Keratinocyte (primary cell): Measurements from ENCODE around the gene DCTPP1. TPM values are rescaled to one million over a fixed set of nuclear protein-coding genes. Genes with fewer than 3 reads are reported as not detected.
"Not testable (repeated sequence)": the region's sequence is repeated elsewhere in the genome, so short reads cannot be mapped to it uniquely, and the experiment has no call there.

Experiments
- DNase-seq: peaks from one replicate; pipeline ENCODE4 v3.0.0-alpha.2; 2011; ENCODE audit warnings: low read depth, missing footprints, low spot score
- FAIRE-seq: peaks from 2 replicates; lab custom pipeline; 2011; peaks lifted over from hg19 to GRCh38; lab: Jason Lieb, UNC
- H2AFZ ChIP-seq: 2 replicates; pipeline ENCODE4 v1.6.0; 2012; ENCODE audit warnings: low read length, control low read depth, inconsistent platforms; ENCODE audit not compliant: control insufficient read depth
- H3K27ac ChIP-seq: 2 replicates; pipeline ENCODE4 v1.5.1; 2011; ENCODE audit warnings: low read length; ENCODE audit not compliant: control insufficient read depth, insufficient read depth
- H3K27me3 ChIP-seq: 3 replicates; pipeline ENCODE4 v1.6.0; 2011; ENCODE audit warnings: low read length; ENCODE audit not compliant: control insufficient read depth, insufficient read depth; ENCODE audit errors: extremely low read depth
- H3K36me3 ChIP-seq, 2 experiments: 2 replicates in 1 of 2; 3 replicates in 1 of 2; pipeline ENCODE4 v1.5.1; 2011; ENCODE audit warnings: low read length in 2 of 2, mild to moderate bottlenecking in 1 of 2; ENCODE audit not compliant: control insufficient read depth in 2 of 2, insufficient read depth in 2 of 2; ENCODE audit errors: extremely low read depth in 1 of 2
- H3K4me1 ChIP-seq: 3 replicates; pipeline ENCODE4 v1.5.1; 2011; ENCODE audit warnings: low read length; ENCODE audit not compliant: control insufficient read depth, insufficient read depth; ENCODE audit errors: extremely low read depth
- H3K4me2 ChIP-seq: 3 replicates; pipeline ENCODE4 v1.6.0; 2011; ENCODE audit warnings: low read depth, low read length; ENCODE audit not compliant: control insufficient read depth, insufficient read depth; ENCODE audit errors: extremely low read depth
- H3K4me3 ChIP-seq, 3 experiments: fragments of 200-600 bp in 1 of 3; sonication (generic) in 1 of 3; 2 replicates in 2 of 3; 3 replicates in 1 of 3; pipeline ENCODE4 v1.5.1; 2011 to 2016; ENCODE audit warnings: low read length in 3 of 3, mild to moderate bottlenecking in 3 of 3, control low read depth in 2 of 3, inconsistent platforms in 1 of 3, low read depth in 1 of 3, mixed read lengths in 1 of 3, mixed run types in 1 of 3, moderate library complexity in 1 of 3; ENCODE audit not compliant: control insufficient read depth in 2 of 3, insufficient read depth in 2 of 3; ENCODE audit errors: extremely low read depth in 1 of 3
- H3K79me2 ChIP-seq: 2 replicates; pipeline ENCODE4 v1.6.0; 2012; ENCODE audit warnings: low read length; ENCODE audit not compliant: control insufficient read depth, insufficient read depth
- H3K9ac ChIP-seq: 3 replicates; pipeline ENCODE4 v1.6.0; 2011; ENCODE audit warnings: low read length; ENCODE audit not compliant: control insufficient read depth, insufficient read depth; ENCODE audit errors: extremely low read depth
- H3K9me1 ChIP-seq: 3 replicates; pipeline ENCODE4 v1.6.0; 2011; ENCODE audit warnings: low read length; ENCODE audit not compliant: control insufficient read depth, insufficient read depth; ENCODE audit errors: extremely low read depth
- H3K9me3 ChIP-seq: 2 replicates; pipeline ENCODE4 v1.5.1; 2012; ENCODE audit warnings: low read depth, low read length; ENCODE audit not compliant: control insufficient read depth
- H4K20me1 ChIP-seq: 3 replicates; pipeline ENCODE4 v1.6.0; 2011; ENCODE audit warnings: low read length; ENCODE audit not compliant: control insufficient read depth, insufficient read depth; ENCODE audit errors: extremely low read depth
- EZH2 ChIP-seq: IDR thresholded peaks from one replicate; pipeline ENCODE4 v1.6.1; 2012; ENCODE audit warnings: inconsistent platforms, mild to moderate bottlenecking, low read length, moderate library complexity
- dilution Hi-C: fragments of 300-500 bp; cut with MboI; formaldehyde crosslinking; loops from one replicate; pipeline ENCODE4 v1.7.0; 2020; ENCODE audit warnings: low sequenced_read_pairs; ENCODE audit not compliant: extremely low pct_ligation_motif_present
- polyA minus RNA-seq, 3 experiments: library from RNA; depleted of rRNA, polyadenylated mRNA; stranded (reverse); fragments of >200 nt; gene quantifications; 1 replicate in 1 of 3; 2 replicates in 1 of 3; 3 replicates in 1 of 3; pipeline ENCODE4 v1.2.3, GENCODE V29; 2011
- polyA plus RNA-seq, 5 experiments: library from polyadenylated mRNA; depleted of rRNA in 3 of 5; stranded (reverse) in 3 of 5; stranded (forward) in 1 of 5; unstranded in 1 of 5; fragments of >200 nt; gene quantifications; 1 replicate in 1 of 5; 2 replicates in 3 of 5; 3 replicates in 1 of 5; pipeline versions ENCODE4 v1.2.1 to v1.2.3, GENCODE V29; 2011 to 2012; ENCODE audit warnings: missing spikeins in 2 of 5, low read depth in 1 of 5, low replicate concordance in 1 of 5
- TF ChIP-seq, protein P1 (sequence below), 3 experiments: IDR thresholded peaks in 1 of 3; conservative IDR thresholded peaks in 1 of 3; optimal IDR thresholded peaks in 1 of 3; 2 replicates in 2 of 3; 3 replicates in 1 of 3; pipeline versions ENCODE3 to v1.5.1; 2011; ENCODE audit warnings: low read length in 3 of 3, mild to moderate bottlenecking in 3 of 3, moderate library complexity in 2 of 3, control low read depth in 1 of 3, inconsistent platforms in 1 of 3; ENCODE audit not compliant: insufficient read depth in 2 of 3; ENCODE audit errors: extremely low read depth in 1 of 3

Gene DCTPP1
- polyA plus RNA-seq (68.5 to 95.8 TPM (median 88.5 TPM) in 3 replicates), polyA minus RNA-seq (28.6 to 38.1 TPM (median 28.8 TPM) in 3 replicates)
- polyA plus RNA-seq (2011; ENCODE audit: low read depth) = 6.5 TPM
- 88.0 and 93.5 TPM in 2 replicates for polyA plus RNA-seq (2011; cell fraction: cytosol; rRNA removed)
- polyA plus RNA-seq (2011; cell fraction: nucleus; rRNA removed) = 33.2 and 34.7 TPM in 2 replicates
- 35.7 and 81.8 TPM in 2 replicates for polyA plus RNA-seq (2012; ENCODE audit: low replicate concordance)
- 48.5 TPM for polyA minus RNA-seq (2011; cell fraction: cytosol; rRNA and poly(A)+ RNA removed)
- 6.4 and 8.3 TPM in 2 replicates for polyA minus RNA-seq (2011; cell fraction: nucleus; rRNA and poly(A)+ RNA removed)

DNA sequence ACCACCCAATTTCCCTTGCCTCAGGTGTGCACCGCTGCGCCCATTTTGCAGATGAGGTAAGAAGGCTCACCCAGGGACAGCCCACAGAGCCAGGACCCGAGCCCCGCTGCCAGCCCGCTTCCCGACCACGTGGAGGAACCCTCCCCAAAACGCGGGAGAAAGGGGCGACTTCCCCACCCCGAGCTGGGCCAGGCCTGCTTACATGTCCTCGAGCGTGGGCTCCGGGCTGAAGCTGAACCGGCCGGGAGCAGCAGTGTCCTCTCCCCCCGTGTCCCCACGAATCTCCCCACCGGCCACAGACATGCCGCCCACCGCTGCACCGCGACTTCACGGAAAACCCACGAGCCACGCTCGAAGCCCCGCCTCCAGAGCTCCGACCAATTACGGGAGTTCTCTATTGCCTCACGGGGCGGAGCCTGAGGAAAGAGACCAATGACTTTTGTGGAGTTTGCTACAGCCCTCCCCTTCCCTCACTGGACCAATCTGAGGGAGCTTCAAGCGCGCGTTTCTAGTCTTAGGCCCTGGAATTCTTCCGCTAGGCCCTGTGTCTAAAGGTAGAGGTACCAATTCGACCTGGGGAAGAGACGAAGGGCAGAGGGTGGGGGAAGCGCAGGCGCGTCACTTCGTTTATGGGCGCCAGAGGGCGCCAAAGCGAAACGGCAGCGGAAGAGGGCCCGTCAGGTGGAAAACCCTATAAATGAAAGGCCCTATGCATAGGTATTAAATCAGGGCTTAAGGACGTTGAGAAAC, at the start of gene DCTPP1:
TSS of gene DCTPP1 (minus strand) at position 353 of the 750 bp plus-strand sequence. CDS start at position 303, 50 bp downstream.
- Histone ChIP-seq H2AFZ (peak within 1 kb of the TSS; percentile 94), H3K27me3 (no peaks in the 10 kb centered on the region), H3K27ac (peak within 1 kb of the TSS; percentile 81), H3K9me1 (no peaks in the 10 kb centered on the region), H3K9me3 (no peaks in the 10 kb centered on the region), H3K9ac (peak within 1 kb of the TSS; percentile 86), H4K20me1 (no peaks in the 10 kb centered on the region), H3K4me3 (peak within 1 kb of the TSS; percentile 67 to 98 (median 92)), H3K4me2 (peak within 1 kb of the TSS; percentile 81), H3K36me3 (peaks cover 1 to 10% of the 10 kb centered on the region in 2 experiments), H3K4me1 (peaks cover 14% of the 10 kb centered on the region), H3K79me2 (peaks cover 27% of the 10 kb centered on the region)
- peak; percentile 97 for DNase-seq
- peak; percentile 43 for FAIRE-seq
- dilution Hi-C loops = no loop called here
- TF ChIP-seq, protein P1, sequence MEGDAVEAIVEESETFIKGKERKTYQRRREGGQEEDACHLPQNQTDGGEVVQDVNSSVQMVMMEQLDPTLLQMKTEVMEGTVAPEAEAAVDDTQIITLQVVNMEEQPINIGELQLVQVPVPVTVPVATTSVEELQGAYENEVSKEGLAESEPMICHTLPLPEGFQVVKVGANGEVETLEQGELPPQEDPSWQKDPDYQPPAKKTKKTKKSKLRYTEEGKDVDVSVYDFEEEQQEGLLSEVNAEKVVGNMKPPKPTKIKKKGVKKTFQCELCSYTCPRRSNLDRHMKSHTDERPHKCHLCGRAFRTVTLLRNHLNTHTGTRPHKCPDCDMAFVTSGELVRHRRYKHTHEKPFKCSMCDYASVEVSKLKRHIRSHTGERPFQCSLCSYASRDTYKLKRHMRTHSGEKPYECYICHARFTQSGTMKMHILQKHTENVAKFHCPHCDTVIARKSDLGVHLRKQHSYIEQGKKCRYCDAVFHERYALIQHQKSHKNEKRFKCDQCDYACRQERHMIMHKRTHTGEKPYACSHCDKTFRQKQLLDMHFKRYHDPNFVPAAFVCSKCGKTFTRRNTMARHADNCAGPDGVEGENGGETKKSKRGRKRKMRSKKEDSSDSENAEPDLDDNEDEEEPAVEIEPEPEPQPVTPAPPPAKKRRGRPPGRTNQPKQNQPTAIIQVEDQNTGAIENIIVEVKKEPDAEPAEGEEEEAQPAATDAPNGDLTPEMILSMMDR (optimal IDR thresholded peaks at IDR 0.05 in 1 of 3, IDR thresholded peaks at IDR 0.05 in 1 of 3, conservative IDR thresholded peaks at IDR 0.05 in 1 of 3; ENCODE audit: extremely low read depth in 1 of 3, insufficient read depth in 2 of 3, low read length in 3 of 3) = peak; percentile 80 to 91 (median 89)
- TF ChIP-seq EZH2 = no peak

DNA sequence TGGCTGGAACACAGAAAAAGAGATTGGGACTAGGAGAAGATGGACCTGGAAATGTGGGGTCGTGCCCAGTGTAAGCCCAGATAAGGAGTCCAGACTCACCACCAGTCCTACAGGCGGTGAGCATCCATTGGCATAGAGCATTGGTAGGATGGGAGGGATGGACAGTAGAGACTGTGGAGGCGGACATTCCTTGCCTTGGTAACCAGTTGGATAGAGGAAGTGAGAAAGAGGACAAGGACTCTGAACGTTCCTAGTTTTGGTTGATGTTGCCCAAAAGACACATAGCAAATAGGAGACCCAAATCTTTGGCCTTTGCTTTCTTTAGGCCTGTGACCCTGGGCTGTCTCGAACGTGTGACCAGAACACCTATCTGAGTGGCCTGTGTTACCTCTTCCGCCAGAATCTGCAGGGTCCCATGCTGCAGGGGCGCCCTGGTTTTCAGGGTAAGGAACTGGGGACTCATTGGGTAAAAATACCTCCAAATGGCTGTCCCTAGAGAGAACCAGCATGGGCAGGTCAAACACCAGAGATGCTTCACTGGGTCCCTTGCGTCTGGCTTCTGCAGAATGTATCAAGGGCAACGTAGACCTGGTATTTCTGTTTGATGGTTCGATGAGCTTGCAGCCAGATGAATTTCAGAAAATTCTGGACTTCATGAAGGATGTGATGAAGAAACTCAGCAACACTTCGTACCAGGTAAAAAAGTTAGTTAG, 49.1 kb upstream of the DCTPP1 start:
- Histone ChIP-seq H3K79me2 (no peaks in the 10 kb centered on the region), H3K4me2 (no peak overlapping the region), H3K9me1 (no peaks in the 10 kb centered on the region), H3K9me3 (no peaks in the 10 kb centered on the region), H3K4me3 (no peak overlapping the region), H4K20me1 (no peaks in the 10 kb centered on the region), H2AFZ (no peak overlapping the region), H3K9ac (no peak overlapping the region), H3K36me3 (no peaks in the 10 kb centered on the region), H3K27ac (no peak overlapping the region), H3K27me3 (peaks cover 7% of the 10 kb centered on the region), H3K4me1 (no peaks in the 10 kb centered on the region)
- FAIRE-seq (no peak), DNase-seq (no peak)
- dilution Hi-C loops = no loop called here
- TF ChIP-seq, protein P1 (optimal IDR thresholded peaks at IDR 0.05 in 1 of 3, IDR thresholded peaks at IDR 0.05 in 1 of 3, conservative IDR thresholded peaks at IDR 0.05 in 1 of 3; ENCODE audit: extremely low read depth in 1 of 3, insufficient read depth in 2 of 3, low read length in 3 of 3) = no peak
- no peak for TF ChIP-seq EZH2

DNA sequence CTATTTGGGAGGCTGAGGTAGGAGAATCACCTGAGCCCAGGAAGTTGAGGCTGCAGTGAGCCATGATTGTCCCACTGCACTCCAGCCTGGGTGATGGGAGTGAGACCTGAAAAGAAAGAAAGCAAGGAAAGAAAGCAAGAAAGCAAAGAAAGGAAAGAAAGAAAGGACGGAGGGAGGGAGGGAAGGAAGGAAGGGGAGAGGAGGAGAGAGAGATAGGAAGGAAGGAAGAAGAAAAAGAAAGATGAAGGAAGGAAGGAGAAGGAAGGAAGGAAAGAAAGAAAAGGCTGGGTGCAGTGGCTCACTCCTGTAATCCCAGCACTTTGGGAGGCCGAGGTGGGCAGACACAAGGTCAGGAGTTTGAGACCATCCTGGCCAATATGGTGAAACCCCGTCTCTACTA, 47.9 kb upstream of the DCTPP1 start:
- FAIRE-seq, DNase-seq, H3K36me3 ChIP-seq, H3K9ac ChIP-seq, H3K4me1 ChIP-seq, H3K9me1 ChIP-seq, H3K27ac ChIP-seq, H4K20me1 ChIP-seq, H3K9me3 ChIP-seq, H3K79me2 ChIP-seq, H2AFZ ChIP-seq, dilution Hi-C loops, H3K4me2 ChIP-seq, H3K4me3 ChIP-seq: not testable (repeated sequence)
- peaks cover 14% of the 10 kb centered on the region for H3K27me3 ChIP-seq
